Measurements from ENCODE around the gene DYDC2.

GRCh38 chr10:80372675-80373074 is 16.1 kb downstream of the DYDC2 start:
- TF ChIP-seq CTCF (conservative IDR thresholded peaks at IDR 0.05; ENCODE audit: low read length) (no peak), EZH2phosphoT487 (IDR thresholded peaks at IDR 0.05; ENCODE audit: borderline replicate concordance, low read depth, low read length) (no peak)
